ENCODE results near the gene ITFG1. TPM values are rescaled to one million over a fixed set of nuclear protein-coding genes. Genes with fewer than 3 reads are reported as not detected.
A peak's percentile ranks its signal among the peaks of the same experiment; 100 is the strongest.
"Not testable (repeated sequence)": the region's sequence is repeated elsewhere in the genome, so short reads cannot be mapped to it uniquely, and the experiment has no call there.

The ITFG1 gene
- total and polyA plus RNA-seq, 4 donors, result 37.4 to 61.9 (median 48.6) TPM

DNA sequence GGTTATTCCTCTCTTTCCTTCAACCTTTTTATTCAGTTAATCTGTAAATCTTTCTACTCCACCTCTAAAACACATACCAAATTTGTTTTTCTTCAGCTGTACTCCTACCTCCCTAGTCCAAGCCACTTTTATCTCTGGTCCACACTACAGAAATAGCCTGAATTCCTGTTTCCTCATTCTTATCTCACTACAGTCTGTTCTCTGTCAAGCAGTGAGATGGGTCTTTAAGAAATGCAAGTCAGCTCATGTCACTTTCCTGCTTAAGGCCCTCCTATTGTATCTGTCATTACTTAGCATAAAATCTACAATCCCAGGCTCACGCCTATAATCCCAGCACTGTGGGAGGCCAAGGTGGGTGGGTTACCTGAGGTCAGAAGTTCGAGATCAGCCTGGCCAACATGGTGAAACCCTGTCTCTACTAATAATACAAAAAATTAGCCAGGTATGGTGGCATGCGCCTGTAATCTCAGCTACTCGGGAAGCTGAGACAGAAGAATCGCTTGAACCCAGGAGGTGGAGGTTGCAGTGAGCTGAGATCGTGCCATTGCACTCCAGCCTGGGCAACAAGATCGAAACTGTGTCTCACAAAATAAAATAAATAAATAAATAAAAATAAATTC is 7.3 kb upstream of the ITFG1 start:
- H3K27ac ChIP-seq (ENCODE audit: low read depth in 1 of 2, low read length in 2 of 2); H3K4me1 ChIP-seq (ENCODE audit: control insufficient read depth in 1 of 2, insufficient read depth in 2 of 2, low read length in 2 of 2); ATAC-seq (ENCODE audit: low FRiP score); H3K36me3 ChIP-seq (ENCODE audit: control insufficient read depth in 1 of 2, insufficient read depth in 2 of 2, low read length in 1 of 2); H3K9me3 ChIP-seq (ENCODE audit: control insufficient read depth, low read length); DNase-seq; H3K27me3 ChIP-seq (ENCODE audit: control insufficient read depth in 1 of 2, insufficient read depth in 2 of 2, low read length in 1 of 2); H3K4me3 ChIP-seq (ENCODE audit: low read length in 2 of 2): not testable (repeated sequence)
- WGBS, 2 donors, result 95 to 96% methylated on average over 7 of the region's 7 CpGs
- intact Hi-C loops (cut with DNase I), result loop anchor here in 1 of 2 donors (10.0 kb wide), 1 partner anchor 167 kb away; no protein-coding TSS in a partner anchor

DNA sequence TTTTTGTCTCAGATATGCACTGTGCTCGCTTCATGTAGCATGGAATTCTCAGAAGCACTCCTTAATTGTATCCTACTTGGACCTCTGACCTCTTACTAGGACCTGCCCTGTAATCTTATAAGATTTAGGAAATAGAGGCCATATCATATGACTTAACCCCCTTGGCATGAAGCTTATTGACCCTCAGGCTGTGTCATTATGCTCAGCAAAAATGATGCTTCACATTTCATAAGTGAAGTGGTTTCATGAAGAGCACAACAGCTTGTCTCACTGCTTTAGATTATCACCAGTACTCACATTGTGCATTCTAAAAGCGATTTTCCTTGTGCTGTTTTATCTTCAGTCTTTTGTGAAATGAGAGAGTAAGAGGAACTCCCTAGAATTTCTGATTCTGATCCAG is 6.6 kb upstream of the ITFG1 start:
- WGBS, 2 donors, result 83 to 88% methylated on average over 2 of the region's 2 CpGs
- Histone ChIP-seq H3K9me3 (ENCODE audit: control insufficient read depth, low read length) (no peaks in the 10 kb centered on the region), H3K36me3 (ENCODE audit: control insufficient read depth in 1 of 2, insufficient read depth in 2 of 2, low read length in 1 of 2) (no peaks in the 10 kb centered on the region), H3K4me1 (ENCODE audit: control insufficient read depth in 1 of 2, insufficient read depth in 2 of 2, low read length in 2 of 2) (peaks cover 2% of the 10 kb centered on the region in 2 donors), H3K4me3 (ENCODE audit: low read length in 2 of 2) (no peak overlapping the region), H3K27ac (ENCODE audit: low read depth in 1 of 2, low read length in 2 of 2) (no peak overlapping the region), H3K27me3 (ENCODE audit: control insufficient read depth in 1 of 2, insufficient read depth in 2 of 2, low read length in 1 of 2) (no peaks in the 10 kb centered on the region)
- DNase-seq, result no peak
- intact Hi-C loops (cut with DNase I), result loop anchor here in 1 of 2 donors (10.0 kb wide), 1 partner anchor 167 kb away; no protein-coding TSS in a partner anchor
- ATAC-seq (ENCODE audit: low FRiP score), result no peak

DNA sequence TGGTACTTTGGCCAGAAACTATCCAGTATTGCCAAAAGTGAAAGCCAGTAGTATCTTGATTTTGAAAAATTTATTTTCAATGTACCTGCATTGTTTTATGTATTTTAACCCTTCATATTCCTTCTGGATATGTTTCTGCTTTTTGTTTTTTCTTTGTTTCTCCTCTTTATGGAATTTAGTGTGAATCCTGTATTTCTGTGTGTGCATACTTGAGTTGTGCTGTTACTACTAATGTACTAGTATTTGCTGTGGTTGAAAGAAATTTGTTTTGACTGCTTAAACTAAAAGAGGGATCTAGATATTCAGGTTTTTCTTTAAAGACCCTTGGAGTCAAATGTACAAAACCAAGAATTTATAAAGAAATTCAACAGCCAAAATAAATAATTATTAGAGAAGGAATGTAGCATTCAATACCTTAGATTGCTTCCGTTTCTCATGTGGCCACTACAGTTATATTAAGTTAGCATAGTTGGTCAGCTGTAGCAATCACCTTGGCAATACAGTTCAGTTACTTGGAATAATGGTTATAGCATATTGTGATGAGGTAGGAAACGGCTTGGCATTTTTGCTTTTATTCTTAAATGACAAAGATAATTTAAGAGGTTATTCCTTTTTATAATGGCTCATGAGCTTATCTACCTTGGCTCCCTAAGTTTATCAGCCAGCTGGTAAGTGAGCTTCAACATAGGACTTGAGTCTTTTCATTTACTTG is 5.2 kb upstream of the ITFG1 start:
- H3K27me3 ChIP-seq (ENCODE audit: control insufficient read depth in 1 of 2, insufficient read depth in 2 of 2, low read length in 1 of 2), result no peaks in the 10 kb centered on the region
- H3K4me1 ChIP-seq (ENCODE audit: control insufficient read depth in 1 of 2, insufficient read depth in 2 of 2, low read length in 2 of 2), result peaks cover 2% of the 10 kb centered on the region in 2 donors
- WGBS, 2 donors, result 83% methylated on average over 2 of the region's 2 CpGs
- no peak overlapping the region for H3K27ac ChIP-seq (ENCODE audit: low read depth in 1 of 2, low read length in 2 of 2)
- no peak overlapping the region for H3K4me3 ChIP-seq (ENCODE audit: low read length in 2 of 2)
- intact Hi-C loops (cut with DNase I), result loop anchor here in 1 of 2 donors (10.0 kb wide), 1 partner anchor 169 kb away; no protein-coding TSS in a partner anchor
- no peaks in the 10 kb centered on the region for H3K36me3 ChIP-seq (ENCODE audit: control insufficient read depth in 1 of 2, insufficient read depth in 2 of 2, low read length in 1 of 2)
- DNase-seq, result no peak
- H3K9me3 ChIP-seq (ENCODE audit: control insufficient read depth, low read length), result no peaks in the 10 kb centered on the region
- no peak for ATAC-seq (ENCODE audit: low FRiP score)

DNA sequence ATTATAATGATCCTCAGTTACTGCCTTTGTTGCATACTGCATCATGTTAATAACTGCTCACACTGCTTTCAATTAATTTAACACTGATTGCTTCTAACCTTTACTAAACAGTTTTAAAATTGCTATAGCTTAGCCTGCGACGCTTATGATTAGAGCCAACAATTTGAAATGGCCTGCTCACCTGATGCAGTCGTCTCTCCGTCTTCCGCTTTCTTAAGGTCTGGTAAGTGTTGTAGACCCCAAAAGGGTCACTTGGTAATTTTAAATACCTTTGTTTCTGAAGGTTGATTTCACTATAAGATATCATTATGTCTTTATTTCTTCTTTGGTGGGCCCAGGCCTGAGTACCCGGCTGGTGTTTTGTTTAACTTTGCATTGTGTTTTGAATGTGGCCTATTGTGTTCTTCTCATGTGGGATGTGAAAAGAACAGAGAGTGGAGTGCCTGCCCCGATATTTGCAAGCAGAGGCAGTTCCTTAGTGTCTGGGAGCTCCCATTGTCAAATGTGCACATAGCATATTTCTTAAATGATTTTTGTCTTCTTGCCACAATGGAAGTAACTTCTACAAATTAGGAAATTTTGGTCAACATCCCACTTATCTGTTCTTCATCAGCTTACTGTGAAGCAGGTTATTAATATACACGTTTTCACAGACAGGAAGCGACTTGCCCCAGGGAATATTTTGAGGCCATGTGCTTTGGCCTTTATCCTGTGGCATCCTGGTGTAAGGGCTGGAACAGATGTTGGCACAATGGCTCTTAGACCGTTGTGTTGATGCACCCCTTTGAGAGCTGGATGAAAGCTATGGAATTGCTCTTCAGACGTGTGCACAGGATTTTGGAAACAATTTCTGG is 3.1 kb upstream of the ITFG1 start:
- no peaks in the 10 kb centered on the region for H3K36me3 ChIP-seq (ENCODE audit: control insufficient read depth in 1 of 2, insufficient read depth in 2 of 2, low read length in 1 of 2)
- ATAC-seq (ENCODE audit: low FRiP score), result no peak
- no peak for DNase-seq
- intact Hi-C loops (cut with DNase I), result loop anchor here in 1 of 2 donors (10.0 kb wide), 1 partner anchor 171 kb away; no protein-coding TSS in a partner anchor
- peaks cover 2 to 4% of the 10 kb centered on the region in 2 donors for H3K4me1 ChIP-seq (ENCODE audit: control insufficient read depth in 1 of 2, insufficient read depth in 2 of 2, low read length in 2 of 2)
- H3K9me3 ChIP-seq (ENCODE audit: control insufficient read depth, low read length), result no peaks in the 10 kb centered on the region
- 72 to 74% methylated on average over 11 of the region's 11 CpGs for WGBS, 2 donors
- H3K27ac ChIP-seq (ENCODE audit: low read depth in 1 of 2, low read length in 2 of 2), result no peak overlapping the region
- no peak overlapping the region for H3K4me3 ChIP-seq (ENCODE audit: low read length in 2 of 2)
- H3K27me3 ChIP-seq (ENCODE audit: control insufficient read depth in 1 of 2, insufficient read depth in 2 of 2, low read length in 1 of 2), result no peaks in the 10 kb centered on the region

DNA sequence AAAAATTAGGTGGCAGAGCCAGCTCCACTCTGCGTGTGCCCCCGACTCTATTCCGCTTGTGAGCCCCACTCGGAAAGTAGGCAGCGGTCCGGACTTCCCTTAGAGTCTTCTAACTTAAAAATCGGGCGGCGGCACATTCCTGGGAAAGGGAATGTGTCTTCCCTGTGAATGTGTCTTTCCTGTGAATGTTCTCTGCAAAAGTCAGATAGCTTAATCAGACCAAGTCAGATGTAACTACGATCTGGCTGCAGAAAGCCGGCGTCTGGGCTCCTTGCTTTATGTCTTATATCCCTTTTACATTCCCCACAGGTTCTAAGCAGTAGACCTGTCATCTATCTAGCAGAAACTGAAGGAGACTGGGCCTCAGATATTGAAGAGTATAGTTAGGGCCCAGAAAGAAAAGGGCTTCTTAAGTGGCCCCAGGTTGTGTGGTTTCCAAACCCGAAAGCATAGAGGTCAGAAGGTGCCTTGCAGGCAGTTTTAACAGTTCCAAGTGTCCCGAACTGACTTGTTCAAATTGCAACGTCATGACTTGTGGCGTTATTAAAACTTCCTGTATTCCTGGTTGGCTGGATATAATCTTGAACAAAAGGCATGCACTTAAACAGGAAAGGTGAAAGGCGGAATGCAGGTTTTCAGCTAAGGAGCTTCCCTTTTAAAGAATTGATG is 869 bp upstream of the ITFG1 start:
- DNase-seq (no peak), ATAC-seq (ENCODE audit: low FRiP score) (peak; percentile 34)
- Histone ChIP-seq H3K4me3 (ENCODE audit: low read length in 2 of 2) (peak overlapping the region; percentile 54 to 94), H3K36me3 (ENCODE audit: control insufficient read depth in 1 of 2, insufficient read depth in 2 of 2, low read length in 1 of 2) (no peaks in the 10 kb centered on the region), H3K27ac (ENCODE audit: low read depth in 1 of 2, low read length in 2 of 2) (peak overlapping the region in 1 of 2 donors; percentile 49), H3K9me3 (ENCODE audit: control insufficient read depth, low read length) (no peaks in the 10 kb centered on the region), H3K27me3 (ENCODE audit: control insufficient read depth in 1 of 2, insufficient read depth in 2 of 2, low read length in 1 of 2) (no peaks in the 10 kb centered on the region), H3K4me1 (ENCODE audit: control insufficient read depth in 1 of 2, insufficient read depth in 2 of 2, low read length in 2 of 2) (peaks cover 2 to 4% of the 10 kb centered on the region in 2 donors)
- intact Hi-C loops (cut with DNase I), result loop anchor here in 1 of 2 donors (10.0 kb wide), 1 partner anchor 173 kb away; no protein-coding TSS in a partner anchor
- 1% methylated on average over 17 of the region's 17 CpGs for WGBS, 2 donors

DNA sequence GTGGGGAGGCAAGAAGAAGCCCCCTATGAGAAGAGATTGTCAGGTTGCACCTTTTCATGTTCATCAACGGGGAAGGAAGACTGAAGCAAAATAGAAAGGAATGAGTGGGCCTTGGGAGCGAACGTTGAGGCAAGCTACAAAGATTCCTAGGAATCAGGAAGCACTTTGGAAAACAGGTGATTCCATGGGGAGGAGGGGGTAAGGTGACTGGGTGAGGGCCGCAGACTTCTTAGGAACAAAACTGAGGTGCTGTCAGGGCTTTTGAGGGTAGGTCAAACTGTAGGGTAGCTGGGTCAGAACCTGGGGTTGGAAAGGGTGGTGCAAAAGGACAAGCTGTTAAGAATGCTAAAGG is 528 bp downstream of the ITFG1 start:
- no peak for DNase-seq
- Histone ChIP-seq H3K36me3 (ENCODE audit: control insufficient read depth in 1 of 2, insufficient read depth in 2 of 2, low read length in 1 of 2) (peaks cover 0 to 1% of the 10 kb centered on the region in 2 donors), H3K4me3 (ENCODE audit: low read length in 2 of 2) (peak overlapping the region; percentile 54 to 94), H3K27me3 (ENCODE audit: control insufficient read depth in 1 of 2, insufficient read depth in 2 of 2, low read length in 1 of 2) (no peaks in the 10 kb centered on the region), H3K4me1 (ENCODE audit: control insufficient read depth in 1 of 2, insufficient read depth in 2 of 2, low read length in 2 of 2) (peaks cover 0 to 4% of the 10 kb centered on the region in 2 donors), H3K9me3 (ENCODE audit: control insufficient read depth, low read length) (no peaks in the 10 kb centered on the region), H3K27ac (ENCODE audit: low read depth in 1 of 2, low read length in 2 of 2) (peak overlapping the region; percentile 81 to 85)
- WGBS, 2 donors, result 2 to 3% methylated on average over 4 of the region's 4 CpGs
- intact Hi-C loops (cut with DNase I), result loop anchor here in 1 of 2 donors (10.0 kb wide), 1 partner anchor 174 kb away; no protein-coding TSS in a partner anchor
- no peak for ATAC-seq (ENCODE audit: low FRiP score)

DNA sequence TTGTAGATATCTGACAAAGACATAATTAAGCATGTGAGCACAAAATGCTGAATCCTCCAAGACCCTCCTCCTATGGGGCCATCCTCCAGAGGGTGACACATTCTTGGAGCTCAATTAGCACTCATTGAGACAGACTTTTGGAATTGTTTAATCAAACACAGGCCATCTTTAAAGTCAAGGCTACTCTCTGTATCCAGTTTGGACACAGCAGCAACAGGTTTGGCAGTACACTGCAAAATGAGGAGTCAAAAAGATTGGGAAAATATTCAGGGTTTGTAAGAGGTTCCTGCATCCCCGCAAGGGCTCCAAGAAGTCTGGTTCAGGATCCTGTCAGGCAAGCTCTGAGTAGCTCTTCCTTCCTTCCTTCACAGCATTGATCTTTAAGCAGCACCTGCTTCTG is 1.3 kb downstream of the ITFG1 start:
- Histone ChIP-seq H3K27me3 (ENCODE audit: control insufficient read depth in 1 of 2, insufficient read depth in 2 of 2, low read length in 1 of 2) (no peaks in the 10 kb centered on the region), H3K4me1 (ENCODE audit: control insufficient read depth in 1 of 2, insufficient read depth in 2 of 2, low read length in 2 of 2) (peaks cover 0 to 4% of the 10 kb centered on the region in 2 donors), H3K4me3 (ENCODE audit: low read length in 2 of 2) (no peak overlapping the region), H3K27ac (ENCODE audit: low read depth in 1 of 2, low read length in 2 of 2) (no peak overlapping the region), H3K9me3 (ENCODE audit: control insufficient read depth, low read length) (no peaks in the 10 kb centered on the region), H3K36me3 (ENCODE audit: control insufficient read depth in 1 of 2, insufficient read depth in 2 of 2, low read length in 1 of 2) (peaks cover 0 to 1% of the 10 kb centered on the region in 2 donors)
- no peak for DNase-seq
- WGBS, 2 donors, result 95 to 96% methylated on average over 1 of the region's 1 CpG
- ATAC-seq (ENCODE audit: low FRiP score), result no peak
- intact Hi-C loops (cut with DNase I), result loop anchor here in 1 of 2 donors (10.0 kb wide), 1 partner anchor 175 kb away; no protein-coding TSS in a partner anchor

DNA sequence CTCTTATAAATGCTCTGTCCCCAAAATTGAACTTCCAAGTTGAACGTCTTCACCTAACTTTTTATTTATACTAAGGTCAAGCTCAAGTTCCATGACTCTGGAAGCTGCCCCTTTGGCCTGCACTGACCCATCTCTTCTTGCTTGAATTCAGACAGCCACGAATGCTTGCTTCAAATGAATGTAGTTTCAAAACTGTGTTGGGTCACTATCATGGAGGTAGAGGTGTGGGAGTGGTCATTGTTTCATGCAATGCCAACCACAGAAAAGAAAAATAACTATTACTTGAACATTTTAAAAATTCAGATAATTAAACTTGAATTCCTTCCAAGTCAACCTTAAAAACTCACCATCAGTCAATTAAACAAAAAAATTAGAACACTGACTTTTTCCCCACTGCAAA is 2.5 kb downstream of the ITFG1 start:
- H3K4me1 ChIP-seq (ENCODE audit: control insufficient read depth in 1 of 2, insufficient read depth in 2 of 2, low read length in 2 of 2), result peaks cover 0 to 1% of the 10 kb centered on the region in 2 donors
- intact Hi-C loops (cut with DNase I), result no loop called here
- H3K27me3 ChIP-seq (ENCODE audit: control insufficient read depth in 1 of 2, insufficient read depth in 2 of 2, low read length in 1 of 2), result no peaks in the 10 kb centered on the region
- H3K27ac ChIP-seq (ENCODE audit: low read depth in 1 of 2, low read length in 2 of 2), result no peak overlapping the region
- WGBS, 2 donors, result 79 to 87% methylated on average over 2 of the region's 2 CpGs
- H3K4me3 ChIP-seq (ENCODE audit: low read length in 2 of 2), result no peak overlapping the region
- DNase-seq, result no peak
- H3K9me3 ChIP-seq (ENCODE audit: control insufficient read depth, low read length), result no peaks in the 10 kb centered on the region
- peaks cover 0 to 3% of the 10 kb centered on the region in 2 donors for H3K36me3 ChIP-seq (ENCODE audit: control insufficient read depth in 1 of 2, insufficient read depth in 2 of 2, low read length in 1 of 2)
- no peak for ATAC-seq (ENCODE audit: low FRiP score)

Measured in aorta (tissue), 5 donors.